Sigmoid colon (tissue), 7 donors: ENCODE results near the gene CLPX. TPM values are rescaled to one million over a fixed set of nuclear protein-coding genes. Genes with fewer than 3 reads are reported as not detected.
"Not testable (repeated sequence)": the region's sequence is repeated elsewhere in the genome, so short reads cannot be mapped to it uniquely, and the experiment has no call there.

Experiments
- DNase-seq: peaks from one replicate; pipeline ENCODE4 v3.0.0-alpha.2; 2019
- H3K27ac ChIP-seq, 4 donors: fragments of 200-600 bp; sonication (generic); one replicate each; pipeline ENCODE4 v1.5.1; 2016 to 2019; ENCODE audit warnings: mild to moderate bottlenecking in 1 of 4
- H3K27me3 ChIP-seq, 3 donors: fragments of 200-600 bp; sonication (generic); one replicate each; pipeline ENCODE4 v1.5.1; 2019; ENCODE audit warnings: mild to moderate bottlenecking in 1 of 3
- H3K36me3 ChIP-seq, 4 donors: fragments of 200-600 bp; sonication (generic); one replicate each; pipeline ENCODE4 v1.5.1; 2016 to 2019
- H3K4me1 ChIP-seq, 4 donors: fragments of 200-600 bp; sonication (generic); one replicate each; pipeline ENCODE4 v1.5.1; 2017 to 2019
- H3K4me3 ChIP-seq, 4 donors: fragments of 200-600 bp; sonication (generic); one replicate each; pipeline ENCODE4 v1.5.1; 2017 to 2019; ENCODE audit warnings: mild to moderate bottlenecking in 2 of 4, moderate library complexity in 1 of 4
- H3K9me3 ChIP-seq, 4 donors: fragments of 200-600 bp in 3 of 4; sonication (generic) in 3 of 4; one replicate each; pipeline versions ENCODE4 v1.5.1 to v1.6.1; 2013 to 2019
- CTCF ChIP-seq, 4 experiments: fragments of 450-650 bp in 3 of 4; fragments of 200-600 bp in 1 of 4; IDR thresholded peaks; one replicate each; pipeline ENCODE4 v1.5.1; 2016 to 2019; ENCODE audit warnings: antibody characterized with exemption in 4 of 4, mild to moderate bottlenecking in 3 of 4, moderate library complexity in 2 of 4
- EP300 ChIP-seq, 4 donors: sonication (generic); formaldehyde crosslinking; IDR thresholded peaks; one replicate each; pipeline ENCODE4 v1.6.1; 2017; ENCODE audit warnings: antibody characterized with exemption in 4 of 4
- POLR2A ChIP-seq, 2 donors: fragments of 450-650 bp; IDR thresholded peaks; one replicate each; pipeline ENCODE4 v1.6.1; 2016; ENCODE audit warnings: antibody characterized with exemption in 2 of 2, mild to moderate bottlenecking in 2 of 2, moderate library complexity in 2 of 2
- POLR2AphosphoS5 ChIP-seq, 4 donors: sonication (generic); formaldehyde crosslinking; IDR thresholded peaks; one replicate each; pipeline ENCODE4 v1.6.1; 2017; ENCODE audit warnings: antibody characterized with exemption in 4 of 4
- WGBS, 2 donors: extraction: QIAGEN DNeasy Blood & Tissue Kit; methylation state at CpG; one replicate each; pipeline ENCODE4 v1.1.7; 2013; 5-methylcytosine and 5-hydroxymethylcytosine counted together
- intact Hi-C: fragments of 100-400 bp; cut with DNase I; formaldehyde crosslinking; loops from one replicate; pipeline ENCODE4 v1.15.1; 2023
- polyA plus RNA-seq, 3 donors: library from polyadenylated mRNA; stranded (reverse); fragments of 200-250 nt; gene quantifications; one replicate each; pipeline ENCODE4 v1.2.3, GENCODE V29; 2013
- total RNA-seq, 4 donors: library from RNA; depleted of rRNA; stranded (reverse); fragments of >200 nt; gene quantifications; one replicate each; pipeline ENCODE4 v1.1.0, GENCODE V29; 2016
- donor health status: healthy with polysubstance abuse.
- donor health status: Bipolar disorder and iron deficiency.
- donor health status: healthy.

The CLPX gene
- 10 to 100 TPM; 39.9 to 71.4 (median 47.1) TPM for total RNA-seq
- 10 to 100 TPM; 16.4 to 22.2 (median 21.3) TPM for polyA plus RNA-seq

GRCh38 chr15:65184868-65185717, at the start of gene CLPX:
Gene CLPX (minus strand): TSS chr15:65185342. CDS start chr15:65185153, 189 bp downstream.
- DNase-seq = peak; percentile 97
- Histone ChIP-seq H3K4me1 (peaks cover 0 to 46% (median 37%) of the 10 kb centered on the region in 4 donors), H3K27me3 (no peaks in the 10 kb centered on the region), H3K9me3 (no peaks in the 10 kb centered on the region), H3K4me3 (peak within 1 kb of the TSS; percentile 74 to 98 (median 88)), H3K27ac (peak within 1 kb of the TSS; percentile 94 to 98 (median 96)), H3K36me3 (peaks cover 0 to 1% (median 0%) of the 10 kb centered on the region in 4 donors)
- whole genome bisulfite sequencing, 2 donors = 0% methylated on average over 70 of the region's 70 CpGs
- intact Hi-C loops = loop anchor here (1.0 kb wide), 1 partner anchor 101 kb away; the partner anchor contains the start of gene PARP16
- TF ChIP-seq CTCF (IDR thresholded peaks at IDR 0.05) (no peak), EP300 (IDR thresholded peaks at IDR 0.05) (peak in 1 of 4 donors; percentile 20), POLR2AphosphoS5 (IDR thresholded peaks at IDR 0.05) (peak; percentile 59 to 85 (median 76)), POLR2A (IDR thresholded peaks at IDR 0.05) (peak; percentile 63 to 74)

- Histone ChIP-seq H3K36me3 (no peaks in the 10 kb centered on the region), H3K27me3 (no peaks in the 10 kb centered on the region), H3K4me1 (no peaks in the 10 kb centered on the region), H3K9me3 (no peaks in the 10 kb centered on the region), H3K27ac (no peak overlapping the region), H3K4me3 (no peak overlapping the region)
- TF ChIP-seq CTCF (IDR thresholded peaks at IDR 0.05) = no peak
- TF ChIP-seq EP300 (IDR thresholded peaks at IDR 0.05) = no peak
- no peak for TF ChIP-seq POLR2AphosphoS5 (IDR thresholded peaks at IDR 0.05)
- TF ChIP-seq POLR2A (IDR thresholded peaks at IDR 0.05) = no peak
- no peak for DNase-seq
- WGBS, 2 donors = 79 to 91% methylated on average over 5 of the region's 5 CpGs
- intact Hi-C loops = no loop called here
Observed at GRCh38 chr15:65233696-65234095, 48.6 kb upstream of the CLPX start.

- intact Hi-C loops = no loop called here
- TF ChIP-seq POLR2A (IDR thresholded peaks at IDR 0.05) (peak in 1 of 2 donors; percentile 7), POLR2AphosphoS5 (IDR thresholded peaks at IDR 0.05) (no peak), EP300 (IDR thresholded peaks at IDR 0.05) (no peak), CTCF (IDR thresholded peaks at IDR 0.05) (no peak)
- no peaks in the 10 kb centered on the region for H3K9me3 ChIP-seq
- H3K36me3 ChIP-seq = no peaks in the 10 kb centered on the region
- 80 to 97% methylated on average over 3 of the region's 3 CpGs for WGBS, 2 donors
- H3K27ac ChIP-seq = no peak overlapping the region
- no peaks in the 10 kb centered on the region for H3K27me3 ChIP-seq
- no peak for DNase-seq
- no peak overlapping the region for H3K4me3 ChIP-seq
- no peaks in the 10 kb centered on the region for H3K4me1 ChIP-seq
Observed at GRCh38 chr15:65232520-65232919, 47.4 kb upstream of the CLPX start.

- H3K9me3 ChIP-seq = no peaks in the 10 kb centered on the region
- intact Hi-C loops = no loop called here
- H3K4me1 ChIP-seq = no peaks in the 10 kb centered on the region
- H3K27me3 ChIP-seq = no peaks in the 10 kb centered on the region
- H3K36me3 ChIP-seq = no peaks in the 10 kb centered on the region
- TF ChIP-seq POLR2A (IDR thresholded peaks at IDR 0.05) (no peak), EP300 (IDR thresholded peaks at IDR 0.05) (no peak)
- no peak overlapping the region for H3K27ac ChIP-seq
- H3K4me3 ChIP-seq = no peak overlapping the region
- DNase-seq = no peak
- WGBS, 2 donors = 90 to 91% methylated on average over 10 of the region's 10 CpGs
Observed at GRCh38 chr15:65231306-65231705, 46.2 kb upstream of the CLPX start.

GRCh38 chr15:65226901-65227300, 41.8 kb upstream of the CLPX start:
- H3K27ac ChIP-seq, DNase-seq, intact Hi-C loops, H3K4me1 ChIP-seq, H3K9me3 ChIP-seq, H3K4me3 ChIP-seq, H3K36me3 ChIP-seq, H3K27me3 ChIP-seq: not testable (repeated sequence)
- 75 to 86% methylated on average over 4 of the region's 10 CpGs for WGBS, 2 donors
